ENCODE results near the gene RALGDS.

DNA sequence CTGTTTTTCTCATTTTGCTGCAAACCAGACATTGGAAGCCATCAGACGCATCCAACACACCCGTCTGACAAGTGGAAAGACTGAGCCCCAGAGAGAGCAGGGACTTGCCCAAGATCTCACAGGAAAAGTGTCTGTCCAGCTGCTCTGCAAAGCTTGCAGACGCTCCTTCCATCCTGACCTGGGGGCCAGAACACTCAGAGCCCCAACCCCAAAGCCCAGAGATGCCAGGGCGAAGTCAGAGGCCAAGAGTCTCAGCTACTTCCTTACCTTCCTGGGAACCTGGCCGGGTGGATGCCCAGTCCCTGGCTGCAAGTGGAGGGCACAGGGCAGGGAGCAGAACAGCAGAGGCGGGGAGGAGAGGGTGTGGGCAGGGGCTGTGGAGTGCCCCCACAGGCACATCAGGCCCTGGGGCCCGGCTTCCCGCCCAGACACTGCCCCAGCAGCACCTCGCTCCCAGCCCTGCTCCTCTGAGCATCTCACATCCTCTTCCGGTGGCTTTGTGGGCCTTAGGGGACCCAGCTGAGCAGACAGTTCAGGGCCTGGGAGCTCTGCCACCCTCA is 9.7 kb upstream of the RALGDS start:
- TF ChIP-seq, protein P1, sequence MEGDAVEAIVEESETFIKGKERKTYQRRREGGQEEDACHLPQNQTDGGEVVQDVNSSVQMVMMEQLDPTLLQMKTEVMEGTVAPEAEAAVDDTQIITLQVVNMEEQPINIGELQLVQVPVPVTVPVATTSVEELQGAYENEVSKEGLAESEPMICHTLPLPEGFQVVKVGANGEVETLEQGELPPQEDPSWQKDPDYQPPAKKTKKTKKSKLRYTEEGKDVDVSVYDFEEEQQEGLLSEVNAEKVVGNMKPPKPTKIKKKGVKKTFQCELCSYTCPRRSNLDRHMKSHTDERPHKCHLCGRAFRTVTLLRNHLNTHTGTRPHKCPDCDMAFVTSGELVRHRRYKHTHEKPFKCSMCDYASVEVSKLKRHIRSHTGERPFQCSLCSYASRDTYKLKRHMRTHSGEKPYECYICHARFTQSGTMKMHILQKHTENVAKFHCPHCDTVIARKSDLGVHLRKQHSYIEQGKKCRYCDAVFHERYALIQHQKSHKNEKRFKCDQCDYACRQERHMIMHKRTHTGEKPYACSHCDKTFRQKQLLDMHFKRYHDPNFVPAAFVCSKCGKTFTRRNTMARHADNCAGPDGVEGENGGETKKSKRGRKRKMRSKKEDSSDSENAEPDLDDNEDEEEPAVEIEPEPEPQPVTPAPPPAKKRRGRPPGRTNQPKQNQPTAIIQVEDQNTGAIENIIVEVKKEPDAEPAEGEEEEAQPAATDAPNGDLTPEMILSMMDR (IDR thresholded peaks at IDR 0.05) = no peak
- TF ChIP-seq, protein P2, sequence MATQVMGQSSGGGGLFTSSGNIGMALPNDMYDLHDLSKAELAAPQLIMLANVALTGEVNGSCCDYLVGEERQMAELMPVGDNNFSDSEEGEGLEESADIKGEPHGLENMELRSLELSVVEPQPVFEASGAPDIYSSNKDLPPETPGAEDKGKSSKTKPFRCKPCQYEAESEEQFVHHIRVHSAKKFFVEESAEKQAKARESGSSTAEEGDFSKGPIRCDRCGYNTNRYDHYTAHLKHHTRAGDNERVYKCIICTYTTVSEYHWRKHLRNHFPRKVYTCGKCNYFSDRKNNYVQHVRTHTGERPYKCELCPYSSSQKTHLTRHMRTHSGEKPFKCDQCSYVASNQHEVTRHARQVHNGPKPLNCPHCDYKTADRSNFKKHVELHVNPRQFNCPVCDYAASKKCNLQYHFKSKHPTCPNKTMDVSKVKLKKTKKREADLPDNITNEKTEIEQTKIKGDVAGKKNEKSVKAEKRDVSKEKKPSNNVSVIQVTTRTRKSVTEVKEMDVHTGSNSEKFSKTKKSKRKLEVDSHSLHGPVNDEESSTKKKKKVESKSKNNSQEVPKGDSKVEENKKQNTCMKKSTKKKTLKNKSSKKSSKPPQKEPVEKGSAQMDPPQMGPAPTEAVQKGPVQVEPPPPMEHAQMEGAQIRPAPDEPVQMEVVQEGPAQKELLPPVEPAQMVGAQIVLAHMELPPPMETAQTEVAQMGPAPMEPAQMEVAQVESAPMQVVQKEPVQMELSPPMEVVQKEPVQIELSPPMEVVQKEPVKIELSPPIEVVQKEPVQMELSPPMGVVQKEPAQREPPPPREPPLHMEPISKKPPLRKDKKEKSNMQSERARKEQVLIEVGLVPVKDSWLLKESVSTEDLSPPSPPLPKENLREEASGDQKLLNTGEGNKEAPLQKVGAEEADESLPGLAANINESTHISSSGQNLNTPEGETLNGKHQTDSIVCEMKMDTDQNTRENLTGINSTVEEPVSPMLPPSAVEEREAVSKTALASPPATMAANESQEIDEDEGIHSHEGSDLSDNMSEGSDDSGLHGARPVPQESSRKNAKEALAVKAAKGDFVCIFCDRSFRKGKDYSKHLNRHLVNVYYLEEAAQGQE (IDR thresholded peaks at IDR 0.05; ENCODE audit: insufficient read depth in 1 of 2, low read depth in 2 of 2, low read length in 1 of 2) = no peak
